ENCODE data around the gene ASXL3. TPM values are rescaled to one million over a fixed set of nuclear protein-coding genes. Genes with fewer than 3 reads are reported as not detected.

ASXL3 gene
- polyA plus RNA-seq, 3 donors, result not detected

DNA sequence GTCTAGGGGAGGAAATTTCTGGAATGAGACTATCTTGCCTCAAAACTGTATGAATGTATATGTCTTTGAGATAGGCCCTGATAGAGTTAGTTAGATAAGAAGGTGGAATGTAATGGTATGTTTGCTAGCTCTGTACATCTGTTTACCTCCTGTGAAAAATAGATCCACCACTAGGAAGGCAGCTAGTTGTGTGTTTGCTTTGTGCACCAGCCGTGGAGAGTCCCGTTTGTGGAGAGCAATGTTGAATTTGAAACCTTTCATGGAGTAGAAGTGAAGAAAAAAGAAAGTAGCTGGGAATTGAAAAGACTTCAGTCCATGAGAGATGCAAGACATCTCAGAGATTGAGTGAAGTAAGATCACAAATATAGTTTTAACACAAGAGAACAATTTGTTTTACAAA lies 25.4 kb downstream of the ASXL3 start:
- intact Hi-C loops (cut with micrococcal nuclease), result no loop called here
- H3K36me3 ChIP-seq (replicated peaks in 1 of 2; ENCODE audit: control insufficient read depth in 1 of 2, insufficient read depth in 2 of 2, low read length in 2 of 2), result no peaks in the 10 kb centered on the region
- no peaks in the 10 kb centered on the region for H4K20me1 ChIP-seq (ENCODE audit: insufficient read depth, low read length)
- H3K4me3 ChIP-seq (replicated peaks in 1 of 3; ENCODE audit: low read depth in 2 of 3, low read length in 3 of 3), result no peak overlapping the region
- no peaks in the 10 kb centered on the region for H3K4me1 Mint-ChIP-seq
- no peak overlapping the region for H3K4me2 ChIP-seq (replicated peaks; ENCODE audit: extremely low read depth, low read length, poor library complexity, severe bottlenecking)
- no peaks in the 10 kb centered on the region for H3K9me3 Mint-ChIP-seq
- no peak overlapping the region for H3K27ac ChIP-seq (ENCODE audit: low read depth in 1 of 2, low read length in 2 of 2)
- H3K4me1 ChIP-seq (ENCODE audit: control insufficient read depth in 1 of 2, insufficient read depth in 2 of 2, low read length in 2 of 2), result no peaks in the 10 kb centered on the region
- H3K27ac Mint-ChIP-seq, result no peak overlapping the region
- H3K9ac ChIP-seq (ENCODE audit: insufficient read depth, low read length, poor library complexity, severe bottlenecking), result no peak overlapping the region
- no peaks in the 10 kb centered on the region for H3K27me3 ChIP-seq (ENCODE audit: control insufficient read depth in 2 of 2, insufficient read depth in 2 of 2, low read length in 2 of 2)
- no peak for DNase-seq
- WGBS (ENCODE audit: insufficient coverage), result 100% methylated on average over 2 of the region's 2 CpGs
- H3K9me3 ChIP-seq (replicated peaks in 1 of 2; ENCODE audit: control insufficient read depth in 1 of 2, insufficient read depth in 1 of 2, low read length in 2 of 2), result no peaks in the 10 kb centered on the region
- H3K79me2 ChIP-seq (ENCODE audit: insufficient read depth, low read length), result no peaks in the 10 kb centered on the region
- H2AFZ ChIP-seq (ENCODE audit: insufficient read depth, low read depth, low read length, poor library complexity, severe bottlenecking), result no peak overlapping the region
- H3K27me3 Mint-ChIP-seq (ENCODE audit: low read depth in 3 of 3), result no peaks in the 10 kb centered on the region
- TF ChIP-seq, protein P1, sequence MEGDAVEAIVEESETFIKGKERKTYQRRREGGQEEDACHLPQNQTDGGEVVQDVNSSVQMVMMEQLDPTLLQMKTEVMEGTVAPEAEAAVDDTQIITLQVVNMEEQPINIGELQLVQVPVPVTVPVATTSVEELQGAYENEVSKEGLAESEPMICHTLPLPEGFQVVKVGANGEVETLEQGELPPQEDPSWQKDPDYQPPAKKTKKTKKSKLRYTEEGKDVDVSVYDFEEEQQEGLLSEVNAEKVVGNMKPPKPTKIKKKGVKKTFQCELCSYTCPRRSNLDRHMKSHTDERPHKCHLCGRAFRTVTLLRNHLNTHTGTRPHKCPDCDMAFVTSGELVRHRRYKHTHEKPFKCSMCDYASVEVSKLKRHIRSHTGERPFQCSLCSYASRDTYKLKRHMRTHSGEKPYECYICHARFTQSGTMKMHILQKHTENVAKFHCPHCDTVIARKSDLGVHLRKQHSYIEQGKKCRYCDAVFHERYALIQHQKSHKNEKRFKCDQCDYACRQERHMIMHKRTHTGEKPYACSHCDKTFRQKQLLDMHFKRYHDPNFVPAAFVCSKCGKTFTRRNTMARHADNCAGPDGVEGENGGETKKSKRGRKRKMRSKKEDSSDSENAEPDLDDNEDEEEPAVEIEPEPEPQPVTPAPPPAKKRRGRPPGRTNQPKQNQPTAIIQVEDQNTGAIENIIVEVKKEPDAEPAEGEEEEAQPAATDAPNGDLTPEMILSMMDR (IDR thresholded peaks at IDR 0.05), result no peak
- no peak overlapping the region for H3K4me3 Mint-ChIP-seq
- no peaks in the 10 kb centered on the region for H3K36me3 Mint-ChIP-seq

DNA sequence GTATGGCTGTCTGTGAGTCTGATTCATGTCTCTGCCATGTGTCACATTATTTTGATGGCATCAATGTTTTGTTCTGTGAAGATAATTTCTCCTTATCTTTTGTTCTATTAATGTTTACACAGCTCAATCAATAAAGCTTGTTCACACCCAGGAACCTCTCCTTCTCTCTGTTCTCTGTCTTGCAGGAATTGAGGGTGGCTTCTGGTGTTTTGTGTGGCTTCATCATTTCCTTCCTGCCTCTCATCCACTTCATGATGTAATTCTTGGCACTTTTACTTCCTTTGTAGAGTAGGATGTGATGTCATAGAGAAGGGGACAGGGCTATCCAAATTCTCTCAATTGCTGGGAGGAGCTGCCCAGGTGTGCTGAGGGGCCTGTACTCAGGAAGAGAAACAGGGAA lies 27.2 kb downstream of the ASXL3 start:
- Histone ChIP-seq H3K4me1 (ENCODE audit: control insufficient read depth in 1 of 2, insufficient read depth in 2 of 2, low read length in 2 of 2) (no peaks in the 10 kb centered on the region), H3K4me2 (replicated peaks; ENCODE audit: extremely low read depth, low read length, poor library complexity, severe bottlenecking) (no peak overlapping the region), H4K20me1 (ENCODE audit: insufficient read depth, low read length) (no peaks in the 10 kb centered on the region), H3K79me2 (ENCODE audit: insufficient read depth, low read length) (no peaks in the 10 kb centered on the region), H3K9me3 (replicated peaks in 1 of 2; ENCODE audit: control insufficient read depth in 1 of 2, insufficient read depth in 1 of 2, low read length in 2 of 2) (no peaks in the 10 kb centered on the region), H3K9ac (ENCODE audit: insufficient read depth, low read length, poor library complexity, severe bottlenecking) (no peak overlapping the region), H3K4me3 (replicated peaks in 1 of 3; ENCODE audit: low read depth in 2 of 3, low read length in 3 of 3) (no peak overlapping the region), H3K27ac (ENCODE audit: low read depth in 1 of 2, low read length in 2 of 2) (no peak overlapping the region), H3K27me3 (ENCODE audit: control insufficient read depth in 2 of 2, insufficient read depth in 2 of 2, low read length in 2 of 2) (no peaks in the 10 kb centered on the region), H2AFZ (ENCODE audit: insufficient read depth, low read depth, low read length, poor library complexity, severe bottlenecking) (no peak overlapping the region), H3K36me3 (replicated peaks in 1 of 2; ENCODE audit: control insufficient read depth in 1 of 2, insufficient read depth in 2 of 2, low read length in 2 of 2) (no peaks in the 10 kb centered on the region)
- H3K9me3 Mint-ChIP-seq, result no peaks in the 10 kb centered on the region
- intact Hi-C loops (cut with micrococcal nuclease), result no loop called here
- no peak overlapping the region for H3K4me3 Mint-ChIP-seq
- H3K4me1 Mint-ChIP-seq, result no peaks in the 10 kb centered on the region
- TF ChIP-seq, protein P1 (IDR thresholded peaks at IDR 0.05), result no peak
- H3K27ac Mint-ChIP-seq, result no peak overlapping the region
- H3K27me3 Mint-ChIP-seq (ENCODE audit: low read depth in 3 of 3), result no peaks in the 10 kb centered on the region
- no peaks in the 10 kb centered on the region for H3K36me3 Mint-ChIP-seq
- DNase-seq, result no peak
